Spinal cord (tissue), 10 donors: Measurements from ENCODE around the gene GON7. TPM values are rescaled to one million over a fixed set of nuclear protein-coding genes. Genes with fewer than 3 reads are reported as not detected.
A peak's percentile ranks its signal among the peaks of the same experiment; 100 is the strongest.

Experiments used
- DNase-seq, 6 donors: peaks; one replicate each; pipeline versions ENCODE4 v3.0.0 to v3.0.0-alpha.2; 2013 to 2015; ENCODE audit warnings: low spot score in 6 of 6, low read depth in 4 of 6
- H3K27ac ChIP-seq: one replicate; pipeline ENCODE4 v1.5.1; 2013; ENCODE audit warnings: low read depth, low read length, control low read depth
- H3K27me3 ChIP-seq: one replicate; pipeline ENCODE4 v1.6.1; 2013; ENCODE audit warnings: low read length; ENCODE audit not compliant: control insufficient read depth, insufficient read depth
- H3K36me3 ChIP-seq: one replicate; pipeline ENCODE4 v1.6.1; 2013; ENCODE audit warnings: low read length; ENCODE audit not compliant: control insufficient read depth, insufficient read depth
- H3K4me1 ChIP-seq: one replicate; pipeline ENCODE4 v1.6.1; 2013; ENCODE audit warnings: low read length; ENCODE audit not compliant: control insufficient read depth, insufficient read depth
- H3K4me3 ChIP-seq: one replicate; pipeline ENCODE4 v1.5.1; 2013; ENCODE audit warnings: low read depth, low read length, control low read depth
- H3K9me3 ChIP-seq: one replicate; pipeline ENCODE4 v1.6.1; 2013; ENCODE audit warnings: low read length; ENCODE audit not compliant: control insufficient read depth, insufficient read depth
- WGBS: methylation state at CpG from one replicate; pipeline ENCODE4 v1.1.5; 2013; ENCODE audit warnings: missing lambda C conversion rate; ENCODE audit not compliant: insufficient coverage; 5-methylcytosine and 5-hydroxymethylcytosine counted together
- polyA plus RNA-seq, 2 donors: library from polyadenylated mRNA; unstranded; fragments of 120-200 nt; gene quantifications; one replicate each; pipeline ENCODE4 v1.2.1, GENCODE V29; 2013; ENCODE audit not compliant: insufficient read length in 2 of 2
- total RNA-seq, 2 donors: library from RNA; depleted of rRNA in 1 of 2; stranded (reverse); fragments of 120-200 nt in 1 of 2; fragments of >200 nt in 1 of 2; gene quantifications; one replicate each; pipeline versions ENCODE4 v1.2.3 to v1.2.4, GENCODE V29; 2013 to 2014
- donor health status: healthy.

GON7 gene
- total and polyA plus RNA-seq, 4 donors = 13.6 to 22.0 (median 16.8) TPM

GRCh38 chr14:93232159-93232558 lies 25.3 kb upstream of the GON7 start:
- Histone ChIP-seq H3K4me1 (peaks cover 18% of the 10 kb centered on the region), H3K36me3 (peaks cover 13% of the 10 kb centered on the region), H3K27ac (no peak overlapping the region), H3K4me3 (peak overlapping the region; percentile 45), H3K9me3 (no peaks in the 10 kb centered on the region), H3K27me3 (peaks cover 2% of the 10 kb centered on the region)
- DNase-seq = no peak
- 68% methylated on average over 17 of the region's 17 CpGs for WGBS

GRCh38 chr14:93231129-93231979 lies 24.5 kb upstream of the GON7 start:
- Histone ChIP-seq H3K4me1 (peaks cover 18% of the 10 kb centered on the region), H3K36me3 (peaks cover 21% of the 10 kb centered on the region), H3K27ac (no peak overlapping the region), H3K27me3 (peaks cover 2% of the 10 kb centered on the region), H3K4me3 (peak overlapping the region; percentile 45), H3K9me3 (no peaks in the 10 kb centered on the region)
- DNase-seq = peak in 3 of 6 donors; percentile 31 to 78 (median 42)
- WGBS = 41% methylated on average over 37 of the region's 39 CpGs

- Histone ChIP-seq H3K9me3 (no peaks in the 10 kb centered on the region), H3K27me3 (peaks cover 2% of the 10 kb centered on the region), H3K36me3 (peaks cover 24% of the 10 kb centered on the region), H3K27ac (no peak overlapping the region), H3K4me1 (peaks cover 18% of the 10 kb centered on the region), H3K4me3 (no peak overlapping the region)
- WGBS = 97% methylated on average over 15 of the region's 16 CpGs
- no peak for DNase-seq
Measured at GRCh38 chr14:93230539-93230938, 23.7 kb upstream of the GON7 start.

DNA sequence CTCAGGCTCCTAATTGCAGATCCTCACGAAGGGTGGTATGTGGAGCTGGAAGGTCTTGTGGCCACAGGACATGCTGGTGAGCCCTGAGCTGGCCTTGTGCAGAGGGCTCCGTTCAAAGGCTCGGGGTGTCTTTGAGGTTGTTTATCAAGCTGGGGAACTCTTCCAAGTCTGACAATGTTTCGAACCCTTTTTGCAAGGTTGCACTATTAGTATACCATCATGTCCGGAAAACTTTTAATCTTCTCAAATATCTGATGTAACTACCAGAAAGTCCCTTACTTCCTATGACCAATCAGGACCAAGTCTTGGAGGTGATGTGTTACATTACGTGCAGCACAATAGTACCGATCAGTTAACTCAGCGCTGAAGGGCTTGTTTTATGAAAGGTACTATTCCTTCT lies 21.7 kb upstream of the GON7 start:
- Histone ChIP-seq H3K27me3 (peaks cover 2% of the 10 kb centered on the region), H3K27ac (no peak overlapping the region), H3K4me3 (no peak overlapping the region), H3K36me3 (peaks cover 39% of the 10 kb centered on the region), H3K9me3 (no peaks in the 10 kb centered on the region), H3K4me1 (peaks cover 18% of the 10 kb centered on the region)
- DNase-seq = no peak
- 81% methylated on average over 3 of the region's 8 CpGs for WGBS

DNA sequence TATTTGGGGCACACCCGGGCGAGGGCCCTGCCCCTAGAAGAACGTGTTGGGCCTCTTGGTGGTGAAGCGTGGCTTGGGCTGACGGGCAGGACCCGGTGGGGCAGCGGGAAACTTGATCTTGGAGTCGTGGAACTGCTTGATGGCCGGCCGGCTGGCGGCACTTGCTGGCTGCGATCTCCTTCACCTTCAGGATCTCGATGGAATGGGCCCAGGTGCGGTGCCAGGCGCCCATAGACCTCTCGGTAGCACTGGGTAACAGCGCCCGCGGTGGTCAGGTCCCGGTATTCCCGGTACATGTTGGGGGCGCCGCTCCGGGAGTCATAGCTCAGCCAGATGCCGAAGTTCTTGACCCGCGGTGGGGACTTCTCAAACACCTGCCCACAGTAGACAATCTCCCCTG lies 16.7 kb upstream of the GON7 start:
- H3K27me3 ChIP-seq = no peaks in the 10 kb centered on the region
- H3K36me3 ChIP-seq = peaks cover 61% of the 10 kb centered on the region
- H3K9me3 ChIP-seq = no peaks in the 10 kb centered on the region
- no peaks in the 10 kb centered on the region for H3K4me1 ChIP-seq
- no peak overlapping the region for H3K4me3 ChIP-seq
- DNase-seq = no peak
- 98% methylated on average over 27 of the region's 27 CpGs for WGBS
- no peak overlapping the region for H3K27ac ChIP-seq

DNA sequence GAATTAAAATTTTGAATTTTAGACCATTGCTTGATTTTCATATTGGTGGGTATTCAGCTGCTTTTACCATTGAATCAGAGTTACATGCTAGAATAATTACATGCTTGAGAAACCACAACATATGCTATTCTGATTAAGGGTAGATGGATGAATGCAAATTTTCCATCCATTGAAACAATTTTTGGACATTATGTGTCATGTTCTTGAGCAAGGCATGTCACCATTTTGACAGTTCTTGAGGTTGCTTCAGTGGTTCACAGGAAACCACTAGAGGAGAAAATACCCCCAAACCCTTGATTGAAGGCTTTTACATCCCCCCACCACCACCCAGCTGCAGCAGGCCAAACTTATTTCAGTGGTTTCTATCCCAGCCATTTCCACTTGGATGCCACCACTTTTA lies 13.6 kb upstream of the GON7 start:
- Histone ChIP-seq H3K27ac (no peak overlapping the region), H3K27me3 (no peaks in the 10 kb centered on the region), H3K4me1 (no peaks in the 10 kb centered on the region), H3K4me3 (no peak overlapping the region), H3K9me3 (no peaks in the 10 kb centered on the region), H3K36me3 (peaks cover 64% of the 10 kb centered on the region)
- no peak for DNase-seq

DNA sequence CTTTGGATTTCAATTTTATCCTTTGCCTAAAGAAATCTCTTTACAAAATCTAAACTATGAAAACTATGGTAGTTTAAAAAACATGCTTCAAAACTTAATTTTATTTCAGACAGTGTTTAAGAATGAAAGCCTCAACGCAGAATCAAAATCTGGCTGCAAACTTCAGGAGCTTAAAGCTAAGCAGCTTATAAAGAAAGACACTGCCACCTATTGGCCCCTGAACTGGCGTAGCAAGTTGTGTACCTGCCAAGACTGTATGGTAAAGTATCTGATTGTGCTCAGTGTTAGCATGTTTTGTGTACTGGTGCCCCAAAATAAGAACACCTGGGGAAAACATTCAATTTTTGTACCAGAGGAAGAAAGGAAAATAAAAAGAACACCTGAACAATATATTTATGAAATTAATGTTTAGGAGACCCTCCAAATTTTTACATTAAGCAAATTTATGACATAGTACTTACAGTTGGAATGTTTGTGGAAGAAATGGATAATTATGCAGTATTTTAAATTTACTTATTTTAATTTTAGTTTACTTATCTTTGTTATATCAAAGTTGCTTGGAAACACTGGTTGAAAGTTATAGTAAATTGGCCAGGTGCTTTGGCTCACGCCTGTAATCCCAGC lies 12.3 kb upstream of the GON7 start:
- H3K36me3 ChIP-seq = peaks cover 61% of the 10 kb centered on the region
- no peak overlapping the region for H3K4me3 ChIP-seq
- no peak overlapping the region for H3K27ac ChIP-seq
- 100% methylated on average over 1 of the region's 3 CpGs for WGBS
- H3K4me1 ChIP-seq = no peaks in the 10 kb centered on the region
- H3K9me3 ChIP-seq = no peaks in the 10 kb centered on the region
- no peaks in the 10 kb centered on the region for H3K27me3 ChIP-seq
- DNase-seq = peak in 4 of 6 donors; percentile 7 to 91 (median 55)

GRCh38 chr14:93214598-93214997 lies 7.7 kb upstream of the GON7 start:
- no peaks in the 10 kb centered on the region for H3K4me1 ChIP-seq
- H3K9me3 ChIP-seq = no peaks in the 10 kb centered on the region
- H3K36me3 ChIP-seq = peaks cover 50% of the 10 kb centered on the region
- H3K4me3 ChIP-seq = no peak overlapping the region
- no peaks in the 10 kb centered on the region for H3K27me3 ChIP-seq
- H3K27ac ChIP-seq = no peak overlapping the region
- WGBS = no CpG with 5 or more reads among the region's 2 CpGs
- DNase-seq = no peak

DNA sequence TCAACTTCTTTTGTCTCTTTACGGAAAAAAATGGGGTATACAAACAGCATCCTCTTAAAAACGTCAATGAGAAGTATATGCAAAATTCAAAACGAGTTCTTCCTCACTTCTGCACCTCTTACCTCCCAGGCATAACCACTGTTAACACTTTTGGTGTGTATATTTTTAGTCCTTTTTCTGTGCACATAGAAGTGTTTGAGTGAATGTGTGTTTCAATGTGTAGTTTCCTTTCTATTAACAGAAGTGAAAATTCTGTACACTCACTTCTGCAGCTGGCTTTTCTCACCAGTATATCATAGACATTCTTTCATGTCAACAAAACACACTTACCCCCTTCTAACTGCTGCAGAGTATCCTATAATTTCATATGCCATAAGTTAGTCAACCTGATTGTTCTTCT lies 5.6 kb upstream of the GON7 start:
- Histone ChIP-seq H3K36me3 (peaks cover 42% of the 10 kb centered on the region), H3K27me3 (no peaks in the 10 kb centered on the region)

More for the DNA sequence above, 5.6 kb upstream of the GON7 start:
- no peak overlapping the region for H3K27ac ChIP-seq
- no peaks in the 10 kb centered on the region for H3K9me3 ChIP-seq
- 100% methylated on average over 1 of the region's 3 CpGs for WGBS
- H3K4me3 ChIP-seq = no peak overlapping the region
- DNase-seq = no peak
- H3K4me1 ChIP-seq = peaks cover 4% of the 10 kb centered on the region
